Measurements from ENCODE around the gene PDE3B.

DNA sequence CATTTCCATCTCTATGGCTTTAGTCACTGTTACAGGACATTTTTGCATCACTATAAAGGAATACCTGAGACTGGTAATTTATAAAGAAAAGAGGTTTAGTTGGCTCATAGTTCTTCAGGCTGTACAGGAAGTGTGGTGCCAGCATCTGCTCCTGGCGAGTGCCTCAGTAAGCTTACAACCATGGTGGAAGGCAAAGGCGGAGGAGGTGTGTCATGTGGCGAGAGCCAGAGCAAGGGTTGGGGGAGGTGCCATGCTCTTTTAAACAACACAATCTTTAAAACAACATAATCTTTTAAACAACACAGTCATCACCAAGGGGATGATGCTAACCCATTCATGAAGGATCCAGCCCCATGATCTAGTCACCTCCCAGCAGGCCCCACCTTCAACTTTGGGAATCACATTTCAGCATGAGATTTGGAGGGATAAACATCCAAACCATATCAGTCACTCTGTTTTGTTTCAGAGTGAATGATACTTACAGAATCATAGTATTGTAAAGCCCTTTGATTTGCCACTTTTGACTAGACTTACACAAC lies 103.3 kb downstream of the PDE3B start:
- TF ChIP-seq, protein P1, sequence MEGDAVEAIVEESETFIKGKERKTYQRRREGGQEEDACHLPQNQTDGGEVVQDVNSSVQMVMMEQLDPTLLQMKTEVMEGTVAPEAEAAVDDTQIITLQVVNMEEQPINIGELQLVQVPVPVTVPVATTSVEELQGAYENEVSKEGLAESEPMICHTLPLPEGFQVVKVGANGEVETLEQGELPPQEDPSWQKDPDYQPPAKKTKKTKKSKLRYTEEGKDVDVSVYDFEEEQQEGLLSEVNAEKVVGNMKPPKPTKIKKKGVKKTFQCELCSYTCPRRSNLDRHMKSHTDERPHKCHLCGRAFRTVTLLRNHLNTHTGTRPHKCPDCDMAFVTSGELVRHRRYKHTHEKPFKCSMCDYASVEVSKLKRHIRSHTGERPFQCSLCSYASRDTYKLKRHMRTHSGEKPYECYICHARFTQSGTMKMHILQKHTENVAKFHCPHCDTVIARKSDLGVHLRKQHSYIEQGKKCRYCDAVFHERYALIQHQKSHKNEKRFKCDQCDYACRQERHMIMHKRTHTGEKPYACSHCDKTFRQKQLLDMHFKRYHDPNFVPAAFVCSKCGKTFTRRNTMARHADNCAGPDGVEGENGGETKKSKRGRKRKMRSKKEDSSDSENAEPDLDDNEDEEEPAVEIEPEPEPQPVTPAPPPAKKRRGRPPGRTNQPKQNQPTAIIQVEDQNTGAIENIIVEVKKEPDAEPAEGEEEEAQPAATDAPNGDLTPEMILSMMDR (IDR thresholded peaks at IDR 0.05; ENCODE audit: insufficient read depth, low read length), result no peak
- TF ChIP-seq, protein P2, sequence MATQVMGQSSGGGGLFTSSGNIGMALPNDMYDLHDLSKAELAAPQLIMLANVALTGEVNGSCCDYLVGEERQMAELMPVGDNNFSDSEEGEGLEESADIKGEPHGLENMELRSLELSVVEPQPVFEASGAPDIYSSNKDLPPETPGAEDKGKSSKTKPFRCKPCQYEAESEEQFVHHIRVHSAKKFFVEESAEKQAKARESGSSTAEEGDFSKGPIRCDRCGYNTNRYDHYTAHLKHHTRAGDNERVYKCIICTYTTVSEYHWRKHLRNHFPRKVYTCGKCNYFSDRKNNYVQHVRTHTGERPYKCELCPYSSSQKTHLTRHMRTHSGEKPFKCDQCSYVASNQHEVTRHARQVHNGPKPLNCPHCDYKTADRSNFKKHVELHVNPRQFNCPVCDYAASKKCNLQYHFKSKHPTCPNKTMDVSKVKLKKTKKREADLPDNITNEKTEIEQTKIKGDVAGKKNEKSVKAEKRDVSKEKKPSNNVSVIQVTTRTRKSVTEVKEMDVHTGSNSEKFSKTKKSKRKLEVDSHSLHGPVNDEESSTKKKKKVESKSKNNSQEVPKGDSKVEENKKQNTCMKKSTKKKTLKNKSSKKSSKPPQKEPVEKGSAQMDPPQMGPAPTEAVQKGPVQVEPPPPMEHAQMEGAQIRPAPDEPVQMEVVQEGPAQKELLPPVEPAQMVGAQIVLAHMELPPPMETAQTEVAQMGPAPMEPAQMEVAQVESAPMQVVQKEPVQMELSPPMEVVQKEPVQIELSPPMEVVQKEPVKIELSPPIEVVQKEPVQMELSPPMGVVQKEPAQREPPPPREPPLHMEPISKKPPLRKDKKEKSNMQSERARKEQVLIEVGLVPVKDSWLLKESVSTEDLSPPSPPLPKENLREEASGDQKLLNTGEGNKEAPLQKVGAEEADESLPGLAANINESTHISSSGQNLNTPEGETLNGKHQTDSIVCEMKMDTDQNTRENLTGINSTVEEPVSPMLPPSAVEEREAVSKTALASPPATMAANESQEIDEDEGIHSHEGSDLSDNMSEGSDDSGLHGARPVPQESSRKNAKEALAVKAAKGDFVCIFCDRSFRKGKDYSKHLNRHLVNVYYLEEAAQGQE (IDR thresholded peaks at IDR 0.05; ENCODE audit: insufficient replicate concordance, low read depth), result no peak
- TF ChIP-seq POLR2AphosphoS5 (IDR thresholded peaks at IDR 0.05; ENCODE audit: low read depth), result no peak
- no peak for TF ChIP-seq SPI1 (IDR thresholded peaks at IDR 0.05; ENCODE audit: borderline replicate concordance, low read depth)

Measured in HL-60 (cell line).